Right cardiac atrium (tissue), 5 donors: ENCODE data around the gene BOD1. TPM values are rescaled to one million over a fixed set of nuclear protein-coding genes. Genes with fewer than 3 reads are reported as not detected.

Experiments
- ATAC-seq, 2 donors: fragments of 200-7000 bp; cut with Tn5 transposase; one replicate each; pipeline versions ENCODE4 v1.8.0 to v1.9.1; 2020; ENCODE audit warnings: moderate library complexity in 2 of 2, mild to moderate bottlenecking in 1 of 2
- DNase-seq, 3 donors: peaks; one replicate each; pipeline ENCODE4 v3.0.0-alpha.2; 2020
- H3K27ac ChIP-seq: one replicate; pipeline ENCODE4 v1.5.1; 2013; ENCODE audit warnings: mild to moderate bottlenecking, low read length, control low read depth, moderate library complexity
- H3K27me3 ChIP-seq: one replicate; pipeline ENCODE4 v1.6.1; 2013; ENCODE audit not compliant: control insufficient read depth, insufficient read depth
- H3K4me1 ChIP-seq: one replicate; pipeline ENCODE4 v1.6.1; 2013; ENCODE audit warnings: low read length; ENCODE audit not compliant: control insufficient read depth, insufficient read depth
- H3K4me3 ChIP-seq: one replicate; pipeline ENCODE4 v1.5.1; 2013; ENCODE audit warnings: low read length, control low read depth
- H3K9me3 ChIP-seq: one replicate; pipeline ENCODE4 v1.6.1; 2013; ENCODE audit warnings: low read length; ENCODE audit not compliant: control insufficient read depth
- WGBS: extraction: QIAGEN DNeasy Blood & Tissue Kit; methylation state at CpG from one replicate; pipeline ENCODE4 v1.1.7; 2013; 5-methylcytosine and 5-hydroxymethylcytosine counted together
- intact Hi-C, 4 donors: fragments of 100-400 bp; cut with DNase I; formaldehyde crosslinking; loops; one replicate each; pipeline versions ENCODE4 v1.11.0 to v1.14.0; 2022 to 2023
- polyA plus RNA-seq: library from polyadenylated mRNA; stranded (reverse); fragments of 200-250 nt; gene quantifications from one replicate; pipeline ENCODE4 v1.2.3, GENCODE V29; 2013
- total RNA-seq, 4 donors: library from RNA; stranded (reverse); fragmentation: NEBNext Ultra II Directional; extraction: Animal tissue kit (Norgen Biotek cat#: 25700); gene quantifications; one replicate each; pipeline ENCODE4 v1.2.1, GENCODE V29; 2021
- donor health status: healthy with polysubstance abuse.
- donor health status: DM: no; HTN: yes; CAD: no.
- donor health status: DM: no; HTN: no; CAD: no.
- donor health status: DM: no; HTN: yes; CAD: no; lungs with severe emphysema.
- donor health status: DM: yes; HTN: yes; CAD: no.

The BOD1 gene
- total and polyA plus RNA-seq, 5 donors = 29.0 to 53.6 (median 44.1) TPM

GRCh38 chr5:173627271-173627670, 10.8 kb upstream of the BOD1 start:
- no peak for DNase-seq
- no peak overlapping the region for H3K4me3 ChIP-seq
- no peak for ATAC-seq
- 85% methylated on average over 4 of the region's 4 CpGs for WGBS
- no peaks in the 10 kb centered on the region for H3K9me3 ChIP-seq
- H3K27me3 ChIP-seq = no peaks in the 10 kb centered on the region
- intact Hi-C loops = loop anchor here in 1 of 4 donors (10.0 kb wide), 1 partner anchor 688 kb away; no protein-coding TSS in a partner anchor
- no peak overlapping the region for H3K27ac ChIP-seq
- H3K4me1 ChIP-seq = peaks cover 5% of the 10 kb centered on the region

- ATAC-seq = no peak
- H3K27ac ChIP-seq = no peak overlapping the region
- intact Hi-C loops = loop anchor here in 1 of 4 donors (10.0 kb wide), 1 partner anchor 688 kb away; no protein-coding TSS in a partner anchor
Observed at GRCh38 chr5:173626505-173626820, 10.0 kb upstream of the BOD1 start.

GRCh38 chr5:173625673-173626504, 9.4 kb upstream of the BOD1 start:
- peak; percentile 23 to 39 for ATAC-seq
- WGBS = 75% methylated on average over 6 of the region's 6 CpGs
- no peak overlapping the region for H3K27ac ChIP-seq

More at GRCh38 chr5:173626505-173626820, 10.0 kb upstream of the BOD1 start:
- 76% methylated on average over 3 of the region's 3 CpGs for whole genome bisulfite sequencing
- no peaks in the 10 kb centered on the region for H3K9me3 ChIP-seq
- peaks cover 5% of the 10 kb centered on the region for H3K4me1 ChIP-seq
- H3K4me3 ChIP-seq = no peak overlapping the region
- DNase-seq = no peak
- H3K27me3 ChIP-seq = no peaks in the 10 kb centered on the region

GRCh38 chr5:173625261-173625660, 8.8 kb upstream of the BOD1 start:
- WGBS = 64% methylated on average over 3 of the region's 3 CpGs
- ATAC-seq = peak; percentile 23 to 43
- intact Hi-C loops = loop anchor here in 1 of 4 donors (10.0 kb wide), 1 partner anchor 690 kb away; no protein-coding TSS in a partner anchor
- no peak for DNase-seq
- H3K9me3 ChIP-seq = no peaks in the 10 kb centered on the region
- H3K27me3 ChIP-seq = no peaks in the 10 kb centered on the region
- peaks cover 5% of the 10 kb centered on the region for H3K4me1 ChIP-seq
- H3K27ac ChIP-seq = no peak overlapping the region
- no peak overlapping the region for H3K4me3 ChIP-seq

More at GRCh38 chr5:173625673-173626504, 9.4 kb upstream of the BOD1 start:
- no peak overlapping the region for H3K4me3 ChIP-seq
- DNase-seq = no peak
- no peaks in the 10 kb centered on the region for H3K9me3 ChIP-seq
- intact Hi-C loops = loop anchor here in 1 of 4 donors (10.0 kb wide), 1 partner anchor 689 kb away; no protein-coding TSS in a partner anchor
- no peaks in the 10 kb centered on the region for H3K27me3 ChIP-seq
- peaks cover 5% of the 10 kb centered on the region for H3K4me1 ChIP-seq

GRCh38 chr5:173624282-173624681, 7.8 kb upstream of the BOD1 start:
- DNase-seq (no peak), ATAC-seq (no peak)
- peaks cover 5% of the 10 kb centered on the region for H3K4me1 ChIP-seq
- WGBS = 75% methylated on average over 5 of the region's 5 CpGs
- no peak overlapping the region for H3K4me3 ChIP-seq
- intact Hi-C loops = loop anchor here in 2 of 4 donors (5.0 to 10.0 kb wide), 2 partner anchors 688 to 691 kb away; no protein-coding TSS in a partner anchor
- no peaks in the 10 kb centered on the region for H3K27me3 ChIP-seq
- no peak overlapping the region for H3K27ac ChIP-seq
- H3K9me3 ChIP-seq = no peaks in the 10 kb centered on the region

- 97% methylated on average over 1 of the region's 1 CpG for WGBS
- no peak for ATAC-seq
- Histone ChIP-seq H3K27me3 (no peaks in the 10 kb centered on the region), H3K4me3 (no peak overlapping the region), H3K4me1 (peaks cover 5% of the 10 kb centered on the region), H3K27ac (no peak overlapping the region), H3K9me3 (no peaks in the 10 kb centered on the region)
- no peak for DNase-seq
- intact Hi-C loops = loop anchor here in 2 of 4 donors (5.0 to 10.0 kb wide), 2 partner anchors 689 to 691 kb away; no protein-coding TSS in a partner anchor
Observed at GRCh38 chr5:173623789-173624188, 7.3 kb upstream of the BOD1 start.

- H3K4me1 ChIP-seq = peaks cover 5% of the 10 kb centered on the region
- ATAC-seq (no peak), DNase-seq (no peak)
- H3K9me3 ChIP-seq = no peaks in the 10 kb centered on the region
- no peak overlapping the region for H3K27ac ChIP-seq
- 81% methylated on average over 10 of the region's 10 CpGs for WGBS
- intact Hi-C loops = loop anchor here in 2 of 4 donors (5.0 to 10.0 kb wide), 2 partner anchors 689 to 691 kb away; no protein-coding TSS in a partner anchor
- no peak overlapping the region for H3K4me3 ChIP-seq
- no peaks in the 10 kb centered on the region for H3K27me3 ChIP-seq
Observed at GRCh38 chr5:173623296-173623771, 6.9 kb upstream of the BOD1 start.

- no peak for DNase-seq
- H3K4me3 ChIP-seq = no peak overlapping the region
- intact Hi-C loops = loop anchor here in 2 of 4 donors (5.0 to 10.0 kb wide), 2 partner anchors 690 to 692 kb away; no protein-coding TSS in a partner anchor
- ATAC-seq = no peak
- no peaks in the 10 kb centered on the region for H3K27me3 ChIP-seq
- peaks cover 5% of the 10 kb centered on the region for H3K4me1 ChIP-seq
- no peaks in the 10 kb centered on the region for H3K9me3 ChIP-seq
- 84% methylated on average over 19 of the region's 19 CpGs for WGBS
- no peak overlapping the region for H3K27ac ChIP-seq
Observed at GRCh38 chr5:173622183-173623047, 6.0 kb upstream of the BOD1 start.

- WGBS = 72% methylated on average over 3 of the region's 3 CpGs
- intact Hi-C loops = loop anchor here in 2 of 4 donors (5.0 to 10.0 kb wide), 2 partner anchors 692 to 694 kb away; no protein-coding TSS in a partner anchor
- Histone ChIP-seq H3K9me3 (no peaks in the 10 kb centered on the region), H3K27me3 (no peaks in the 10 kb centered on the region), H3K4me1 (peaks cover 5% of the 10 kb centered on the region), H3K27ac (no peak overlapping the region), H3K4me3 (no peak overlapping the region)
- ATAC-seq (no peak), DNase-seq (no peak)
Observed at GRCh38 chr5:173620784-173621183, 4.3 kb upstream of the BOD1 start.

GRCh38 chr5:173618927-173619519, 2.6 kb upstream of the BOD1 start:
- peaks cover 4% of the 10 kb centered on the region for H3K4me1 ChIP-seq
- H3K4me3 ChIP-seq = no peak overlapping the region
- H3K27me3 ChIP-seq = no peaks in the 10 kb centered on the region
- no peak for DNase-seq
- H3K9me3 ChIP-seq = no peaks in the 10 kb centered on the region
- ATAC-seq = no peak
- intact Hi-C loops = loop anchor here (1.0 to 10.0 kb wide), 4 partner anchors 266 to 354 kb away; partner anchors contain the start of gene CPEB4 (in 1 of the 4)
- WGBS = 15% methylated on average over 7 of the region's 7 CpGs
- H3K27ac ChIP-seq = no peak overlapping the region
